Small intestine (tissue), 7 donors: ENCODE measurements around the gene NRP2. TPM values are rescaled to one million over a fixed set of nuclear protein-coding genes. Genes with fewer than 3 reads are reported as not detected.
A peak's percentile ranks its signal among the peaks of the same experiment; 100 is the strongest.

ENCODE experiments used
- DNase-seq, 2 donors: peaks; one replicate each; pipeline versions ENCODE4 v3.0.0 to v3.0.0-alpha.2; 2013
- FAIRE-seq: peaks from 2 replicates; lab custom pipeline; 2012; peaks lifted over from hg19 to GRCh38; lab: Jason Lieb, UNC
- H3K27ac ChIP-seq, 3 donors: one replicate each; pipeline ENCODE4 v1.5.1; 2013; ENCODE audit warnings: low read length in 2 of 3, mild to moderate bottlenecking in 2 of 3, control low read depth in 1 of 3, inconsistent platforms in 1 of 3, low read depth in 1 of 3, moderate library complexity in 1 of 3
- H3K27me3 ChIP-seq, 3 donors: one replicate each; pipeline ENCODE4 v1.6.1; 2013; ENCODE audit warnings: low read length in 3 of 3, inconsistent platforms in 1 of 3; ENCODE audit not compliant: control insufficient read depth in 3 of 3, insufficient read depth in 3 of 3
- H3K36me3 ChIP-seq, 3 donors: one replicate each; pipeline ENCODE4 v1.6.1; 2013; ENCODE audit warnings: low read length in 3 of 3, inconsistent platforms in 1 of 3, low read depth in 1 of 3, mild to moderate bottlenecking in 1 of 3, moderate library complexity in 1 of 3; ENCODE audit not compliant: control insufficient read depth in 3 of 3, insufficient read depth in 2 of 3
- H3K4me1 ChIP-seq, 3 donors: one replicate each; pipeline ENCODE4 v1.6.1; 2013; ENCODE audit warnings: low read length in 2 of 3, inconsistent platforms in 1 of 3, low read depth in 1 of 3, mild to moderate bottlenecking in 1 of 3, moderate library complexity in 1 of 3; ENCODE audit not compliant: control insufficient read depth in 3 of 3, insufficient read depth in 2 of 3
- H3K4me3 ChIP-seq, 3 donors: one replicate each; pipeline ENCODE4 v1.5.1; 2013; ENCODE audit warnings: low read length in 3 of 3, control low read depth in 1 of 3, inconsistent platforms in 1 of 3, low read depth in 1 of 3, mild to moderate bottlenecking in 1 of 3, moderate library complexity in 1 of 3
- H3K9me3 ChIP-seq, 2 donors: one replicate each; pipeline ENCODE4 v1.6.1; 2013; ENCODE audit warnings: low read depth in 1 of 2, low read length in 1 of 2; ENCODE audit not compliant: control insufficient read depth in 2 of 2, insufficient read depth in 1 of 2
- WGBS, 3 donors: extraction: QIAGEN DNeasy Blood & Tissue Kit; methylation state at CpG; one replicate each; pipeline ENCODE4 v1.1.7; 2013; 5-methylcytosine and 5-hydroxymethylcytosine counted together
- polyA plus RNA-seq, 4 donors: library from polyadenylated mRNA; stranded (reverse) in 3 of 4; unstranded in 1 of 4; fragments of 200-250 nt in 3 of 4; fragments of 120-200 nt in 1 of 4; gene quantifications; one replicate each; pipeline versions ENCODE4 v1.2.1 to v1.2.3, GENCODE V29; 2013
- donor health status: healthy with polysubstance abuse.
- donor health status: control.
- donor health status: control.
- donor health status: Bipolar disorder and iron deficiency.
- donor health status: healthy.

Gene NRP2
- polyA plus RNA-seq, 4 donors = 0.81 to 9.6 (median 4.9) TPM

- no peak for FAIRE-seq
- no peak for DNase-seq
- H3K27me3 ChIP-seq = no peaks in the 10 kb centered on the region
- no peak overlapping the region for H3K4me3 ChIP-seq
- 77 to 89% (median 85%) methylated on average over 3 of the region's 3 CpGs for WGBS, 3 donors
- peaks cover 4 to 12% (median 11%) of the 10 kb centered on the region in 3 donors for H3K4me1 ChIP-seq
- H3K27ac ChIP-seq = no peak overlapping the region
- no peaks in the 10 kb centered on the region for H3K9me3 ChIP-seq
- H3K36me3 ChIP-seq = peaks cover 0 to 11% (median 0%) of the 10 kb centered on the region in 3 donors
Measured at GRCh38 chr2:205750797-205751196, 68.5 kb downstream of the NRP2 start.

GRCh38 chr2:205751569-205752031 lies 69.3 kb downstream of the NRP2 start:
- Histone ChIP-seq H3K4me1 (peaks cover 4 to 12% (median 11%) of the 10 kb centered on the region in 3 donors), H3K9me3 (no peaks in the 10 kb centered on the region), H3K27me3 (no peaks in the 10 kb centered on the region), H3K27ac (no peak overlapping the region), H3K4me3 (no peak overlapping the region), H3K36me3 (peaks cover 0 to 9% (median 0%) of the 10 kb centered on the region in 3 donors)
- 73 to 82% (median 79%) methylated on average over 5 of the region's 5 CpGs for WGBS, 3 donors
- no peak for FAIRE-seq
- DNase-seq = no peak

- DNase-seq = no peak
- Histone ChIP-seq H3K4me1 (peaks cover 4 to 12% (median 11%) of the 10 kb centered on the region in 3 donors), H3K27me3 (no peaks in the 10 kb centered on the region), H3K27ac (no peak overlapping the region), H3K9me3 (no peaks in the 10 kb centered on the region), H3K36me3 (peaks cover 0 to 6% (median 0%) of the 10 kb centered on the region in 3 donors), H3K4me3 (no peak overlapping the region)
- no peak for FAIRE-seq
- WGBS, 3 donors = 91 to 98% (median 92%) methylated on average over 4 of the region's 4 CpGs
Measured at GRCh38 chr2:205752296-205752820, 70.1 kb downstream of the NRP2 start.

GRCh38 chr2:205752924-205753323 lies 70.6 kb downstream of the NRP2 start:
- H3K4me1 ChIP-seq = peaks cover 4 to 12% (median 11%) of the 10 kb centered on the region in 3 donors
- H3K9me3 ChIP-seq = no peaks in the 10 kb centered on the region
- H3K36me3 ChIP-seq = peaks cover 0 to 6% (median 0%) of the 10 kb centered on the region in 3 donors
- H3K4me3 ChIP-seq = no peak overlapping the region
- DNase-seq (no peak), FAIRE-seq (no peak)
- WGBS, 3 donors = 91 to 93% (median 91%) methylated on average over 8 of the region's 8 CpGs
- H3K27ac ChIP-seq = no peak overlapping the region
- H3K27me3 ChIP-seq = no peaks in the 10 kb centered on the region

GRCh38 chr2:205754285-205754923 lies 72.1 kb downstream of the NRP2 start:
- 71 to 76% (median 74%) methylated on average over 6 of the region's 6 CpGs for WGBS, 3 donors
- FAIRE-seq (no peak), DNase-seq (no peak)
- peak overlapping the region in 2 of 3 donors; percentile 37 to 67 for H3K27ac ChIP-seq
- no peak overlapping the region for H3K4me3 ChIP-seq
- H3K9me3 ChIP-seq = no peaks in the 10 kb centered on the region
- peaks cover 0 to 6% (median 0%) of the 10 kb centered on the region in 3 donors for H3K36me3 ChIP-seq
- H3K27me3 ChIP-seq = no peaks in the 10 kb centered on the region
- H3K4me1 ChIP-seq = peaks cover 0 to 12% (median 11%) of the 10 kb centered on the region in 3 donors

GRCh38 chr2:205754924-205755321 lies 72.6 kb downstream of the NRP2 start:
- peaks cover 0 to 3% (median 0%) of the 10 kb centered on the region in 3 donors for H3K36me3 ChIP-seq
- peaks cover 0 to 12% (median 11%) of the 10 kb centered on the region in 3 donors for H3K4me1 ChIP-seq
- DNase-seq (peak; percentile 45 to 88), FAIRE-seq (no peak)
- 14 to 41% (median 38%) methylated on average over 5 of the region's 5 CpGs for whole genome bisulfite sequencing, 3 donors
- no peaks in the 10 kb centered on the region for H3K27me3 ChIP-seq
- H3K4me3 ChIP-seq = no peak overlapping the region
- peak overlapping the region in 1 of 3 donors; percentile 67 for H3K27ac ChIP-seq
- H3K9me3 ChIP-seq = no peaks in the 10 kb centered on the region

- Histone ChIP-seq H3K27me3 (no peaks in the 10 kb centered on the region), H3K36me3 (peaks cover 0 to 3% (median 0%) of the 10 kb centered on the region in 3 donors), H3K27ac (peak overlapping the region in 1 of 3 donors; percentile 43), H3K9me3 (no peaks in the 10 kb centered on the region), H3K4me3 (no peak overlapping the region), H3K4me1 (peaks cover 0 to 12% (median 11%) of the 10 kb centered on the region in 3 donors)
- DNase-seq (no peak), FAIRE-seq (no peak)
- 73 to 95% (median 88%) methylated on average over 3 of the region's 3 CpGs for WGBS, 3 donors
Measured at GRCh38 chr2:205755923-205756322, 73.6 kb downstream of the NRP2 start.

- FAIRE-seq (no peak), DNase-seq (no peak)
- H3K36me3 ChIP-seq = peaks cover 0 to 5% (median 0%) of the 10 kb centered on the region in 3 donors
- peaks cover 0 to 12% (median 11%) of the 10 kb centered on the region in 3 donors for H3K4me1 ChIP-seq
- H3K27me3 ChIP-seq = no peaks in the 10 kb centered on the region
- no peak overlapping the region for H3K4me3 ChIP-seq
- WGBS, 3 donors = 93 to 96% (median 94%) methylated on average over 4 of the region's 4 CpGs
- no peaks in the 10 kb centered on the region for H3K9me3 ChIP-seq
- H3K27ac ChIP-seq = no peak overlapping the region
Measured at GRCh38 chr2:205757271-205757670, 75.0 kb downstream of the NRP2 start.
